ENCODE data around the gene GRIA4.

The GRIA4 gene

GRCh38 chr11:105960252-105961245, 350.7 kb downstream of the GRIA4 start:
- no peak for TF ChIP-seq CTCF (IDR thresholded peaks at IDR 0.05)

- no peak for TF ChIP-seq CTCF (IDR thresholded peaks at IDR 0.05)
These were observed 358.3 kb downstream of the GRIA4 start for GRCh38 chr11:105968021-105968697.

- no peak for TF ChIP-seq CTCF (IDR thresholded peaks at IDR 0.05)
These were observed 359.9 kb downstream of the GRIA4 start for GRCh38 chr11:105969756-105970155.

- TF ChIP-seq CTCF (IDR thresholded peaks at IDR 0.05) = no peak
These were observed 365.3 kb downstream of the GRIA4 start for GRCh38 chr11:105975128-105975527.

- no peak for TF ChIP-seq CTCF (IDR thresholded peaks at IDR 0.05)
These were observed 370.3 kb downstream of the GRIA4 start for GRCh38 chr11:105979997-105980703.

GRCh38 chr11:105986554-105986953, 376.7 kb downstream of the GRIA4 start:
- no peak for TF ChIP-seq CTCF (IDR thresholded peaks at IDR 0.05)

- no peak for TF ChIP-seq CTCF (IDR thresholded peaks at IDR 0.05)
These were observed 378.3 kb downstream of the GRIA4 start for GRCh38 chr11:105988197-105988596.

Measured in LNCAP (cell line).